NCI-H510A treated with DMSO at 0.1 percent for 48 hours (cell line): ENCODE measurements around the gene SLC6A18.
"Not testable (repeated sequence)": the region's sequence is repeated elsewhere in the genome, so short reads cannot be mapped to it uniquely, and the experiment has no call there.

Source experiments
- DNase-seq: peaks from one replicate; lab custom pipeline; 2025; lab: John Stamatoyannopoulos, UW

Gene SLC6A18

GRCh38 chr5:1257363-1257762 lies 32.2 kb downstream of the SLC6A18 start:
- no peak for DNase-seq

- no peak for DNase-seq
Observed at GRCh38 chr5:1257841-1258240, 32.7 kb downstream of the SLC6A18 start.

- no peak for DNase-seq
Observed at GRCh38 chr5:1259806-1260480, 34.8 kb downstream of the SLC6A18 start.

GRCh38 chr5:1261643-1262042 lies 36.5 kb downstream of the SLC6A18 start:
- DNase-seq = no peak

GRCh38 chr5:1262381-1262780 lies 37.2 kb downstream of the SLC6A18 start:
- no peak for DNase-seq

GRCh38 chr5:1264211-1264610 lies 39.0 kb downstream of the SLC6A18 start:
- DNase-seq = no peak

- no peak for DNase-seq
Observed at GRCh38 chr5:1265026-1265425, 39.8 kb downstream of the SLC6A18 start.

GRCh38 chr5:1265461-1266455 lies 40.6 kb downstream of the SLC6A18 start:
- DNase-seq = no peak

- no peak for DNase-seq
Observed at GRCh38 chr5:1266791-1267190, 41.6 kb downstream of the SLC6A18 start.

- not testable (repeated sequence) for DNase-seq
Observed at GRCh38 chr5:1267464-1267863, 42.3 kb downstream of the SLC6A18 start.

GRCh38 chr5:1268056-1268455 lies 42.9 kb downstream of the SLC6A18 start:
- DNase-seq = no peak

GRCh38 chr5:1268666-1269065 lies 43.5 kb downstream of the SLC6A18 start:
- no peak for DNase-seq

- DNase-seq = no peak
Observed at GRCh38 chr5:1270426-1270825, 45.2 kb downstream of the SLC6A18 start.

- DNase-seq = no peak
Observed at GRCh38 chr5:1270933-1271914, 46.0 kb downstream of the SLC6A18 start.

GRCh38 chr5:1272201-1272600 lies 47.0 kb downstream of the SLC6A18 start:
- DNase-seq = no peak

- DNase-seq = no peak
Observed at GRCh38 chr5:1273745-1274144, 48.6 kb downstream of the SLC6A18 start.

GRCh38 chr5:1274471-1274870 lies 49.3 kb downstream of the SLC6A18 start:
- no peak for DNase-seq

GRCh38 chr5:1275397-1276391 lies 50.5 kb downstream of the SLC6A18 start:
- DNase-seq = not testable (repeated sequence)

- DNase-seq = no peak
Observed at GRCh38 chr5:1276930-1277329, 51.7 kb downstream of the SLC6A18 start.

GRCh38 chr5:1277331-1277730 lies 52.1 kb downstream of the SLC6A18 start:
- DNase-seq = no peak

- DNase-seq = no peak
Observed at GRCh38 chr5:1277781-1278180, 52.6 kb downstream of the SLC6A18 start.
